Chondrocyte (in vitro differentiated cells): Measurements from ENCODE around the gene GJC3. TPM values are rescaled to one million over a fixed set of nuclear protein-coding genes. Genes with fewer than 3 reads are reported as not detected.

Experiments used
- DNase-seq: peaks from one replicate; pipeline ENCODE4 v3.0.0; 2021; ENCODE audit warnings: mixed read lengths, low spot score
- H3K27ac Mint-ChIP-seq: one replicate; pipeline ENCODE4 v1.8.0; 2021; ENCODE audit warnings: mild to moderate bottlenecking, moderate library complexity, mixed read lengths; ENCODE audit not compliant: unreplicated experiment
- H3K27me3 Mint-ChIP-seq: 2 replicates; pipeline ENCODE4 v1.8.0; 2021; ENCODE audit warnings: low read depth, mixed read lengths
- H3K36me3 Mint-ChIP-seq: 2 replicates; pipeline ENCODE4 v1.8.0; 2021; ENCODE audit warnings: low read depth, mixed read lengths
- H3K4me1 Mint-ChIP-seq: 2 replicates; pipeline ENCODE4 v1.8.0; 2021; ENCODE audit warnings: low read depth, mild to moderate bottlenecking, mixed read lengths
- H3K4me3 Mint-ChIP-seq: one replicate; pipeline ENCODE4 v1.8.0; 2021; ENCODE audit warnings: mild to moderate bottlenecking, moderate library complexity, mixed read lengths; ENCODE audit not compliant: unreplicated experiment
- H3K9me3 Mint-ChIP-seq: 2 replicates; pipeline ENCODE4 v1.8.0; 2021; ENCODE audit warnings: low read depth, mixed read lengths
- total RNA-seq: library from RNA; stranded (reverse); gene quantifications from 3 replicates; pipeline ENCODE4 v1.2.1, GENCODE V29; 2021
- TF ChIP-seq, protein P1 (sequence below): fragments of 200-600 bp; sonication (generic); IDR thresholded peaks from 2 replicates; pipeline ENCODE4 v1.5.0; 2021; ENCODE audit warnings: antibody characterized with exemption, mild to moderate bottlenecking, moderate library complexity

GJC3 gene
- total RNA-seq, 1 donor from 2014 or later = not detected

- Mint-ChIP-seq H3K4me3 (no peak overlapping the region), H3K4me1 (no peaks in the 10 kb centered on the region), H3K9me3 (peaks cover 15% of the 10 kb centered on the region), H3K36me3 (peaks cover 9% of the 10 kb centered on the region), H3K27me3 (peaks cover 8% of the 10 kb centered on the region), H3K27ac (no peak overlapping the region)
- DNase-seq = no peak
- TF ChIP-seq, protein P1, sequence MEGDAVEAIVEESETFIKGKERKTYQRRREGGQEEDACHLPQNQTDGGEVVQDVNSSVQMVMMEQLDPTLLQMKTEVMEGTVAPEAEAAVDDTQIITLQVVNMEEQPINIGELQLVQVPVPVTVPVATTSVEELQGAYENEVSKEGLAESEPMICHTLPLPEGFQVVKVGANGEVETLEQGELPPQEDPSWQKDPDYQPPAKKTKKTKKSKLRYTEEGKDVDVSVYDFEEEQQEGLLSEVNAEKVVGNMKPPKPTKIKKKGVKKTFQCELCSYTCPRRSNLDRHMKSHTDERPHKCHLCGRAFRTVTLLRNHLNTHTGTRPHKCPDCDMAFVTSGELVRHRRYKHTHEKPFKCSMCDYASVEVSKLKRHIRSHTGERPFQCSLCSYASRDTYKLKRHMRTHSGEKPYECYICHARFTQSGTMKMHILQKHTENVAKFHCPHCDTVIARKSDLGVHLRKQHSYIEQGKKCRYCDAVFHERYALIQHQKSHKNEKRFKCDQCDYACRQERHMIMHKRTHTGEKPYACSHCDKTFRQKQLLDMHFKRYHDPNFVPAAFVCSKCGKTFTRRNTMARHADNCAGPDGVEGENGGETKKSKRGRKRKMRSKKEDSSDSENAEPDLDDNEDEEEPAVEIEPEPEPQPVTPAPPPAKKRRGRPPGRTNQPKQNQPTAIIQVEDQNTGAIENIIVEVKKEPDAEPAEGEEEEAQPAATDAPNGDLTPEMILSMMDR = no peak
These were observed 48.0 kb downstream of the GJC3 start for GRCh38 chr7:99881370-99881769.

- TF ChIP-seq, protein P1 = no peak
- Mint-ChIP-seq H3K27me3 (peaks cover 8% of the 10 kb centered on the region), H3K27ac (no peak within 1 kb of the TSS)
These were observed 52.5 kb downstream of the GJC3 start, which contains the start of gene OR2AE1 for GRCh38 chr7:99876933-99877332. TSS of gene OR2AE1 (minus strand) at chr7:99877033. CDS start at chr7:99877033, 0 bp downstream.

DNA sequence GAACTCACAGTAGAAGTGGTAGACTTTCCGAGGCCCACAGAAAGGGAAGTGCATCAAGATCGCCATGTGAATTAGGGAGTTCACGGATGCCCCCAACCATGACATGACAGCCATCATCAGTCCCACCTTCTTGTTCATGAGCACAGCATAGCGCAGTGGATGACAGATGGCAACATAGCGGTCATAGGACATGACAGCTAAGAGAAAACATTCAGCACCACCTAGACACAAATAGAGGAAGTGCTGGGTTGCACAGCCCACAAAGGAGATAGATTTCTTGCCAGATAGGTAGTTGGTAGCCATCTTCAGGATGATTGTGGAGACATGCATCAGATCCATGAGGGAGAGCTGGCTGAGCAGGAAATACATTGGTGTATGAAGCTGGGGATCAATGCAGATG is 52.9 kb downstream of the GJC3 start:
- TF ChIP-seq, protein P1 = no peak
- no peak for DNase-seq
- Mint-ChIP-seq H3K27me3 (peaks cover 6% of the 10 kb centered on the region), H3K27ac (no peak overlapping the region), H3K4me1 (no peaks in the 10 kb centered on the region), H3K9me3 (no peaks in the 10 kb centered on the region), H3K36me3 (peaks cover 3% of the 10 kb centered on the region), H3K4me3 (no peak overlapping the region)

More at GRCh38 chr7:99876933-99877332, 52.5 kb downstream of the GJC3 start, which contains the start of gene OR2AE1:
- no peak for DNase-seq
- no peak within 1 kb of the TSS for H3K4me3 Mint-ChIP-seq
- no peaks in the 10 kb centered on the region for H3K4me1 Mint-ChIP-seq
- peaks cover 3% of the 10 kb centered on the region for H3K36me3 Mint-ChIP-seq
- no peaks in the 10 kb centered on the region for H3K9me3 Mint-ChIP-seq

Other genes with a start within 250 kb of the GJC3 start
- gene CYP3A5, start 249.6 kb downstream of the GJC3 start, total RNA-seq = not detected in 3 replicates
- not detected in 3 replicates for gene CYP3A7, start 194.4 kb downstream of the GJC3 start, total RNA-seq
- gene CYP3A4, start 145.4 kb downstream of the GJC3 start, total RNA-seq = not detected in 3 replicates
- not detected in 3 replicates for gene CYP3A43, start 101.6 kb downstream of the GJC3 start, total RNA-seq
- 0.39 TPM in 1 of 3 replicates, not detected in the others for gene OR2AE1, start 52.6 kb downstream of the GJC3 start, total RNA-seq
- gene TRIM4, start 10.1 kb downstream of the GJC3 start, total RNA-seq = 11.1 to 12.1 TPM (median 11.5 TPM) in 3 replicates
- gene AZGP1, start 46.4 kb upstream of the GJC3 start, total RNA-seq = not detected in 3 replicates
- gene ZKSCAN1, start 86.0 kb upstream of the GJC3 start, total RNA-seq = 61.5 to 72.1 TPM (median 62.3 TPM) in 3 replicates
- gene ZSCAN21, start 120.2 kb upstream of the GJC3 start, total RNA-seq = 9.6 to 13.1 TPM (median 11.8 TPM) in 3 replicates
- 21.9 to 28.4 TPM (median 22.1 TPM) in 3 replicates for gene ZNF3, start 152.1 kb upstream of the GJC3 start, total RNA-seq
- gene COPS6, start 159.3 kb upstream of the GJC3 start, total RNA-seq = 80.1 to 111 TPM (median 83.1 TPM) in 3 replicates
- 34.0 to 63.8 TPM (median 34.1 TPM) in 3 replicates for gene MCM7, start 171.8 kb upstream of the GJC3 start, total RNA-seq
- 16.9 to 24.8 TPM (median 19.6 TPM) in 3 replicates for gene AP4M1, start 172.0 kb upstream of the GJC3 start, total RNA-seq
- 53.5 to 58.5 TPM (median 54.9 TPM) in 3 replicates for gene TAF6, start 189.7 kb upstream of the GJC3 start, total RNA-seq
- gene CNPY4, start 190.0 kb upstream of the GJC3 start, total RNA-seq = 29.8 to 46.4 TPM (median 31.5 TPM) in 3 replicates
- gene MBLAC1, start 197.3 kb upstream of the GJC3 start, total RNA-seq = 1.7 to 3.2 TPM (median 2.5 TPM) in 3 replicates
- gene LAMTOR4, start 219.3 kb upstream of the GJC3 start, total RNA-seq = 73.2 to 89.4 TPM (median 75.7 TPM) in 3 replicates
- 15.4 to 19.7 TPM (median 16.3 TPM) in 3 replicates for gene TRAPPC14, start 229.1 kb upstream of the GJC3 start, total RNA-seq
- gene GAL3ST4, start 239.0 kb upstream of the GJC3 start, total RNA-seq = 1.8 to 4.9 TPM (median 4.3 TPM) in 3 replicates
- 6.2 to 7.3 TPM (median 6.7 TPM) in 3 replicates for gene GPC2, start 247.8 kb upstream of the GJC3 start, total RNA-seq
- 0.57 to 1.2 TPM (median 0.64 TPM) in 3 replicates for gene STAG3, start 248.3 kb upstream of the GJC3 start, total RNA-seq